Measurements from ENCODE around the gene NSG1. TPM values are rescaled to one million over a fixed set of nuclear protein-coding genes. Genes with fewer than 3 reads are reported as not detected.
A peak's percentile ranks its signal among the peaks of the same experiment; 100 is the strongest.

NSG1 gene
- total and polyA plus RNA-seq, 4 donors: 0.39 to 22.4 (median 1.6) TPM

DNA sequence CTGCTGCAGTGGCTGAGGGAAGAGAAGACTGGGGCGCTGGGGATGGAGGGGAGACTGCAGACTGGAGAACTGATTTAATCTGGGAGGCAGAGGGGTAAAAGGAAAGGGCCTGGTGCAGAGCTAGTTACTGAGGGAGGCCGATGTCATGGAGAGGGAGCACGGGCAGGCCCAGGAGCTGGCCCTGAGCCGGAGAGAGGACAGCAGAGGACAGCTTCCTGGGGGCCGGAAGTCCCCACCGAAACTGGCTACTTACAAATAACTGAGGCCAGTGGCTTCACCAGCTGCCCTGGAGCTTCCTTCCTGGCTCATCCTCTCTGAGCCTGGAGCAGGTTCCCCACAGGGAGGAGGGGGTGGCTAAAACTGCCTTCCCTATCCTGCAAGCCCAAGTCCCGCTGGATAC, 26.9 kb downstream of the NSG1 start:
- 84 to 88% methylated on average over 7 of the region's 7 CpGs for WGBS, 2 donors
- no peaks in the 10 kb centered on the region for H3K27me3 ChIP-seq (ENCODE audit: control insufficient read depth in 3 of 3, insufficient read depth in 3 of 3, low read length in 2 of 3)
- no peak for ATAC-seq (ENCODE audit: insufficient read depth, low FRiP score)
- H3K27ac ChIP-seq (ENCODE audit: low read depth in 1 of 2, low read length in 1 of 2): no peak overlapping the region
- no peak overlapping the region for H3K4me3 ChIP-seq
- H3K9me3 ChIP-seq (ENCODE audit: control insufficient read depth in 4 of 4, insufficient read depth in 3 of 4, low read length in 3 of 4): peaks cover 0 to 2% (median 0%) of the 10 kb centered on the region in 4 donors
- H3K36me3 ChIP-seq (ENCODE audit: control insufficient read depth in 4 of 4, insufficient read depth in 4 of 4, low read length in 4 of 4): peaks cover 3 to 17% (median 8%) of the 10 kb centered on the region in 4 donors
- no peaks in the 10 kb centered on the region for H3K4me1 ChIP-seq (ENCODE audit: control insufficient read depth in 5 of 5, insufficient read depth in 5 of 5, low read length in 5 of 5)
- TF ChIP-seq, protein P1, sequence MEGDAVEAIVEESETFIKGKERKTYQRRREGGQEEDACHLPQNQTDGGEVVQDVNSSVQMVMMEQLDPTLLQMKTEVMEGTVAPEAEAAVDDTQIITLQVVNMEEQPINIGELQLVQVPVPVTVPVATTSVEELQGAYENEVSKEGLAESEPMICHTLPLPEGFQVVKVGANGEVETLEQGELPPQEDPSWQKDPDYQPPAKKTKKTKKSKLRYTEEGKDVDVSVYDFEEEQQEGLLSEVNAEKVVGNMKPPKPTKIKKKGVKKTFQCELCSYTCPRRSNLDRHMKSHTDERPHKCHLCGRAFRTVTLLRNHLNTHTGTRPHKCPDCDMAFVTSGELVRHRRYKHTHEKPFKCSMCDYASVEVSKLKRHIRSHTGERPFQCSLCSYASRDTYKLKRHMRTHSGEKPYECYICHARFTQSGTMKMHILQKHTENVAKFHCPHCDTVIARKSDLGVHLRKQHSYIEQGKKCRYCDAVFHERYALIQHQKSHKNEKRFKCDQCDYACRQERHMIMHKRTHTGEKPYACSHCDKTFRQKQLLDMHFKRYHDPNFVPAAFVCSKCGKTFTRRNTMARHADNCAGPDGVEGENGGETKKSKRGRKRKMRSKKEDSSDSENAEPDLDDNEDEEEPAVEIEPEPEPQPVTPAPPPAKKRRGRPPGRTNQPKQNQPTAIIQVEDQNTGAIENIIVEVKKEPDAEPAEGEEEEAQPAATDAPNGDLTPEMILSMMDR (IDR thresholded peaks at IDR 0.05; ENCODE audit: control extremely low read depth, extremely low read depth): no peak
- H3K9ac ChIP-seq (ENCODE audit: insufficient read depth in 1 of 2, low read length in 2 of 2): no peak overlapping the region
- no peak for DNase-seq

- Histone ChIP-seq H3K27ac (ENCODE audit: low read depth in 1 of 2, low read length in 1 of 2) (no peak overlapping the region), H3K4me1 (ENCODE audit: control insufficient read depth in 5 of 5, insufficient read depth in 5 of 5, low read length in 5 of 5) (no peaks in the 10 kb centered on the region), H3K27me3 (ENCODE audit: control insufficient read depth in 3 of 3, insufficient read depth in 3 of 3, low read length in 2 of 3) (no peaks in the 10 kb centered on the region), H3K9me3 (ENCODE audit: control insufficient read depth in 4 of 4, insufficient read depth in 3 of 4, low read length in 3 of 4) (peaks cover 0 to 2% (median 0%) of the 10 kb centered on the region in 4 donors), H3K9ac (ENCODE audit: insufficient read depth in 1 of 2, low read length in 2 of 2) (no peak overlapping the region), H3K4me3 (no peak overlapping the region), H3K36me3 (ENCODE audit: control insufficient read depth in 4 of 4, insufficient read depth in 4 of 4, low read length in 4 of 4) (peaks cover 18 to 26% (median 20%) of the 10 kb centered on the region in 4 donors)
- 96 to 97% methylated on average over 19 of the region's 19 CpGs for WGBS, 2 donors
- TF ChIP-seq, protein P1 (IDR thresholded peaks at IDR 0.05; ENCODE audit: control extremely low read depth, extremely low read depth): no peak
- DNase-seq (no peak), ATAC-seq (ENCODE audit: insufficient read depth, low FRiP score) (no peak)
Measured at GRCh38 chr4:4415107-4415805, 28.4 kb downstream of the NSG1 start.

DNA sequence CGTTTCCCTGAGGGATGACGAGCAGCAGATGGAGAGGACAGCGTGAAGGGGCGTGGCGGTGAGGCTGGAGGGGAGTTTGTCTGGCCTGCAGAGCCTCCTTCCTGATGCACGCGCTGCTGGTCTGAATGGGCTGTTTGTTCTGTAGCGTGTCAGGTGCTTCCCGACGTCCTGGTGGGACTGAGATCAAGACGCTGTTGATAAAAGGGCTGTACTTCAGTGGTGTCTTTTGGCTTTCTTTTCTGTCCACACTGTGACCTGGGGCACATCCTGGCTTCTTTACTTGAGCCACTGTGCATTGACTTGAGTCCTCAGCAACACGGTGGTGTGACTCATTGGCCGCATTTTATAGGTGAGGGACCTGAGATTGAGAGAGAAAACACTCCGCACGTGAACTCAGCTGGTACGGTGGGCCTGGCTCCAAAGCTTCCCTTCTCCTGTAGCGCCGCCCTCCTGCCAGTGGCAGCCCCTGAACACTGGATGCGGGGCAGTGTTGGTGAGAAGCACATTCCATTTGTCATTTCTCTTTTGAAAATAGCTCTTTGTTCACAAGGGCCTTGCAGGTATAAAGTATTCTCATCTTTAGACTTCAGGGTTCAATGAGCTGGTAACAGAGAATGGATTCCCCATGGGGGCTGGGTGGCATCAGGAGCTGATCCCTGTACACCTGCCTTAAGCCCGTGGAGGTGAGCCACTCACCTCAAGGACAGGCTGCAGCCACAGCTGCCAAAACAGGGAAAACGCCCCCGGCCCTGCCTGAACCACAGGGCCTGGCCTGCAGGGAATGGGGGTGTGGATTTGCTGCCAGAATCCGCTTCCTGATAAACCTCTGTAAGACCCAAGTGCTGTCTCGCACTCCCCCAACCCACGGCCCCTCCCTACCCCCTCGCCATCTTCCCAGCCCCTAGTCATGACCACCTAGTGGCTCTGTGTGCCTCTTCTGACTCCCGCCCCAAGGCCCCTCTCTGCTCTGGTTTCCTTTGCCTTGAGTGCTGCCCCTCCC, 29.2 kb downstream of the NSG1 start:
- Histone ChIP-seq H3K9ac (ENCODE audit: insufficient read depth in 1 of 2, low read length in 2 of 2) (no peak overlapping the region), H3K4me3 (no peak overlapping the region), H3K27me3 (ENCODE audit: control insufficient read depth in 3 of 3, insufficient read depth in 3 of 3, low read length in 2 of 3) (no peaks in the 10 kb centered on the region), H3K36me3 (ENCODE audit: control insufficient read depth in 4 of 4, insufficient read depth in 4 of 4, low read length in 4 of 4) (peaks cover 23 to 28% (median 25%) of the 10 kb centered on the region in 4 donors), H3K4me1 (ENCODE audit: control insufficient read depth in 5 of 5, insufficient read depth in 5 of 5, low read length in 5 of 5) (no peaks in the 10 kb centered on the region), H3K9me3 (ENCODE audit: control insufficient read depth in 4 of 4, insufficient read depth in 3 of 4, low read length in 3 of 4) (peaks cover 0 to 2% (median 0%) of the 10 kb centered on the region in 4 donors), H3K27ac (ENCODE audit: low read depth in 1 of 2, low read length in 1 of 2) (no peak overlapping the region)
- DNase-seq (peak in 1 of 3 donors; percentile 12), ATAC-seq (ENCODE audit: insufficient read depth, low FRiP score) (no peak)
- WGBS, 2 donors: 91 to 94% methylated on average over 27 of the region's 27 CpGs
- TF ChIP-seq, protein P1 (IDR thresholded peaks at IDR 0.05; ENCODE audit: control extremely low read depth, extremely low read depth): no peak

Data from lung (tissue), 12 donors.